GM21367 (cell line): ENCODE measurements around the gene IL31RA.
"Not testable (repeated sequence)": the region's sequence is repeated elsewhere in the genome, so short reads cannot be mapped to it uniquely, and the experiment has no call there.

Experiments
- ATAC-seq: cut with Tn5 transposase; IDR thresholded peaks from one replicate; pipeline ENCODE4 v1.9.1; 2021; ENCODE audit not compliant: unreplicated experiment

Gene IL31RA

DNA sequence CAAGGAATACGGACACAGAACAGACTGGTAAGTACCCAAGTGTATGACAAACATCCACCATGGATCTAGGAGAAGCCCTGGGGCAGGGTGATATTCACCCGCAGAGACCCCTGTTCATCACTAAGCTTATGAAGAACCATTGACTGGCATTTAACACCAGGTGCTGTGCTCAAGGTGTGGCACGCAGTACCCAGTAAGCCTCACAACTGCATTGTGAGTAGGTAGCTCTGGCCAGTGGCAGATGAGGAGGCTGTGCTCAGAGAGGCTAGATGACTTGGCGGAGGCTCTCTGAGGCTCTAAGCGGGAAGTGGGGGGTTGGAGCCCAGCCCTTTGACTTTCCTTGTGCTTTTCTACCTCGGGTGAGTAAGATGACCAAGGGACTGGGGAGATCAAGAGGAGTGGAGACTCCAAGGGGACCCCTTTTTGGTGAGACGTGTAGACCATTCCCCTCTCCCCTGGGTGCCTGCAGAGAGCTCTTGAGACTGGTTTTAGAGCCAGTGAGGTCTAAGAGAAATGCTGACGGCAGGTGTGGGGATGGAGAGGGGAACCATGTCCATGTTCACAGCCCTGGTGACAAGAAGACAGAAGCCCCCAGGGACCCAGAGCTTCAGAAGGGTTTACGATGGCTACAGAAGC lies 72.8 kb downstream of the IL31RA start:
- no peak for ATAC-seq

DNA sequence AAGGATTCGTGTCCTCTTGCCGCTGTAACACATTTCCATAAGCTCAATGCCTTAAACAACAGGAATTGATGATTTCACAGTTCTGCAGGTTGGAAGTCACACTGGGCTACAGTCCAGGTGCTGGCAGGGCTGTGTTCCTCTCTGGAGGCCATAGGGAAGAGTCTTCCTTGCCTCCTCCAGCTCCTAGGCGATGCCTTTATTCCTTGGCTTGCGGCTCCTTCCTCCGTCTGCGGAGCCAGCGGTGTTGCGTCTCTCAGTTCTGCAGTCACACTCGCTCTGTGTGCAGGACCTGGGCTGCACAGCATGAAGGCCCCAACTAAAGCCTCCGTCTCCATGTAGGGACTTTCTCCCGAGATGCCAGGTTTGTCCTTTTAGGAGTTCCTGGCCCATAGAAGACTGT lies 73.6 kb downstream of the IL31RA start:
- ATAC-seq = no peak

DNA sequence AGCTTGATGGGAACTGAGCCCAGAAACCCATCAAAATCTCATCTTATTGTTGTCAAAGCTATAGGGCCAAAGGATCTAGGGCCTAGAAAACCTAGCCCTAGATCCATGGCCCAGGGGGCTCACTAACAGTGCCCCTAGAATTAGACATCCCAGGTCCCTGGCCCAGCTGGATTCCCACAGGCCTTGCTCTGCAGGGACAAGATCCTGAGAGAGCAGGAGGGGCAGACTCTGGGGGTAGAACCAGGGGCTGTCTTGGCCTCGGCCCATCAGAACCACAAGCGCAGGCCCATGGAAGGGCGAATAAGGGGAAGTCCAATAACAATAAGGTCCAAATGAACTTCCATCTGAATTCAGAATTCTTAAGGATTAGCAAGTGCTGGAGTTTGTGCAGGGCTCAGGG lies 74.0 kb downstream of the IL31RA start:
- no peak for ATAC-seq

DNA sequence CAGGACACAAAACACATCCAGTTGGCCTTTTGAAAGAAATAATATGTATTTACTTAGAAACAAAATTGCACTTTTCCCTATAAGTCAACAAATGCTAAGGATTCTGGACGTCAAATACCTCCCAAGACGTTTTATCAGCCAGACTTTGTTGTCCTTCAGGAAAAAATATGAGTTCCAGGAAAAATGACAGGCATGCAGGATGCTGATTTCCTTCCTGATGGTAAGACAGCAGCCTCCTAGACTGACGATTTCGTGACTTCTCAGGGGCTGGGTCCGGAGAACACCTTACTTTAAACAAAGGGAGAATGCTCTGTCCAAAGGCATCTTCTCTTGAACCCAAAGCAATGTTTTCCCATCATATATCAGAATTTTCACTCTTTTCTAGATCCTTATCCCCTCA lies 74.6 kb downstream of the IL31RA start:
- ATAC-seq = no peak

DNA sequence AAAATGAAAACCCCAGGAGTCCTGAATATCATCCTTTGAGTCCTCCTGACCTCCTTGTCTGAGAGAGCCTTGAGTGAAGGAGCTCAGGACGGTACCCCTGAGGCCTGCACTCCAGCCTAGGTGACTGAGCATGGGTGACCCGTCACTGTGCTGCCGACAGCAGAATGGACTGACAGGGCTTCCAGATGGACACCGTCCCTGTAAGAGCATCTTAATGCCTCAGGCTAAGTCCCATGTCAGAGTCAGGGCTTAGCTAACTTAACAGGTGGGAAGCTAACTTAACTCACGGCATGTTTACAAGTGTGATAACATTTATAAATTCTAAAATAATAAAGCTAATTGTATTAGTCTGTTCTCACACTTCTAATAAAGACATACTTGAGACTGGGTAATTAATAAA lies 75.3 kb downstream of the IL31RA start:
- ATAC-seq = no peak

DNA sequence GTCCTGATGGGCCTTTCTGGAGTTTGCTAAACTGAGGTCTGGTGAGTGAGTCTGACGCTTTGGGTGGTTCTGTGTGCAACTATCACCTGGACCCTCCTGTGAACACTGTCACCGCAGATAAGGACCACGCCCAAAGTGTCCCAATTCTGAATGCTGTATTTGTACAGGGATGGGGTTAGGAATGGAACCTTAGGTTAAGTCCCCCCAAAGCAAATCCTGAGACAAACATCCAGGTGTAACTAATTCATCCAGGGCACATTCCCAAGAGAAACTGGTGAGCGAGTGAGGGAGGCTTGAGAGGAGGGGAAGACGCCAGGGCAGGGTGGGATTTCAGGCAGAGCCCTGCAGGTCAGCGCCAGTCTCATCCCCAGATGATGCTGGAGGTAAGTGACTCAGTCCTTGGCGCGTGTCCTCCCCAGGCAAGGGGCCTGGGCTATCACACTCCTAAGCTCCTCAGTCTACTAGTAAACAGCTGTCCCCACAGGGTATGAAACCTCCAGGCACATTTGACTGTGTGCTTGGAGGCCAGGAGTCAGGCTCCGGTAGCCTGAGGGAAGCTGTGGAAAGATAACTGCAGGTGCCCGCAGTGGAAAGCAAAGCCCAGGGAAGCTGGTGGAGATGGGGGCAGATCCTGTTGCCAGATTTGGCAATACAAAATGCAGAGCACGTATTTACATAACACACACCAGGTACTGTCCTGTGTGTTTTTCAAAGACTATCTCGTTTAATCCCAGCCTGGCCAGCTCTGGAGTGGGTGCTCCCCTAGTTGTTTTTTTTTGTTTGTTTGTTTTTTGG lies 76.9 kb downstream of the IL31RA start:
- ATAC-seq = no peak

DNA sequence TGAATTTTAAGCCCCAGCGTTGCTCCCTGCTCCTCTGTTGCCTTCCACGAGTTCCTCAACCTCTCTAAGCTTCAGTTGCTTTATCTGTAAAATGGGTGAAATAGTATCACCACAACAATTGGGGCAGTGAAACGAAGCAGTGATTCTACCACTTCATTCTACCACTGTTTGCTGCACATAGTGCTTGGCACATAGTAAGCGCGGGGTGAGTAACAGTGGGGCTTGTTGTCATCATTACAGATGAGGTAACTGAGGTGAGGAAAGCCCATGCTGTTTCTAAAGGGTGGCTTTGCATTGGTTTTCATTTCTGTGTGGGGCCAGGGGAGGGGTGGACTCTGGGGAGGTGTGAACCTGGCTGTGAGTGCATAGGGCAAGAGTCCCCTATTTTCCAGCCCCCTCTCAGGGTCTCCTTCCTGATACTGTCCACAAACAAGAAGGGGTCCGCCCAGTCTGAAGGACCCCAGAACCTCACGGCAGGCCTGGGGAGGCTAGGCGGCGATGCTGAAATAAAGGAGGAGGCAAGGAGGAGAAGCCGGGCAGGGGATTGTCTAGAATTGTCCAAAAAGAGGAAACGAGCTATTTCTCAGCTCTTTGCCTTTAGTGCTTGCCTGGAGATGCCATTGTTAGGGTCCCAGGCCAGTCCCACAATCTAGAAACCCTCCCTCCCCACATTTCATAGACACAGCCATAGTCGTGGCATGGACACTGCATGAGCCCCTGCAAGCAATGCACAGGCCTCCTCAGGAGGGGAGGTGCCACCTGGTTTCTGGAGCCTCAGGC lies 78.1 kb downstream of the IL31RA start:
- no peak for ATAC-seq

DNA sequence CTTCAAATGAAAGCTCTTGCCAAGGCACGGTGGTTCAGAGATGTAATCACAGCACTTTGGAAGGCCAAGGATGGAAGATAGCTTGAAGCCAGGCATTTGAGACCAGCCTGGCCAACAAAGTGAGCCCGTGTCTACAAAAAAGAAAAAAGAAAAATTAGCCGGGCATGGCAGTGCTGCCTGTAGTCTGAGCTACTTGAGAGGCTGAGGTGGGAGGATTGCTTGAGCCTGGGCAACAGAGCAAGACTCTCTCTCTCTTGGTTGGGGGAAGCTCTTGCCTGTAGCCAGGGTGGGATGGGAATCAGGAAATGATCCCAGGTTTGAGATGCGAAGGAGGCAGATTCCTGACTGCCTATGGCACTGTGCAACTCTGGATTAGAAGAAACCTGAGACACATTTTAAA lies 81.5 kb downstream of the IL31RA start:
- no peak for ATAC-seq

DNA sequence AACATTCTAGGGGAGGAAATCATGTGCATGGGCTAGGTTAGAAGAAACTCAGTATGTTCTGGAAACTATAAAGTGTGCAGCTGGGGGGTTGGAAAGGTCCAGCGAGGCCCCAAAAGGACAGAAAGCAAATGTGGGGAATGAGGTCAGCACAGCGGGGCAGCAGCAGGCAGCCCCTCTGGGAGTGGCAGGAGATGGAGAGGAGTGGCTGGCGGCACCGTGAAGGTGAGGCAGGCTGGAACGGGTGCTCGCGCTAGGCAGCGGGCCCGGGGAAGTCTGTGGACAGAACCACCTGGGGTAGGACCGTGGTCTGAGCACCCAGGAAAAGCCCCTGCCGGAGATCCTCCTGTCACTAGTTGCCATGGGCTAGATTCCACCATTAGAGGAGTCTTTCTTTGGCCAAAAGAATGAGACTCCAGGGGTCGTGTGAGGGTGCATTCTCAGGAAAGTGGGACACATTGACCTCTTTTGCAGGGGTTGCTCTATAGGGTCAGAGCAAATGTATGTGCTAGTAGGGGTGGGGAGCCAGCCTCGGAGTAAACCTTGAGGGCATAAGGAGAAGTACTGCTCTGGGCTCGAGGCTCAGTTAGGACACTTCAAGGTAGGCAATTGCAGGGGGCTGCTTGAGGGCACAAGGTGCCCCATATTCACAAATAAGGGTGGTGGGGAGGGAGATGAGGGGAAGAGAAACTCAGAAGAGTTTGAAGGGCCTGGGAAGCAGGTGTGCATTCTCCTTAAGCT lies 82.4 kb downstream of the IL31RA start:
- ATAC-seq = no peak

DNA sequence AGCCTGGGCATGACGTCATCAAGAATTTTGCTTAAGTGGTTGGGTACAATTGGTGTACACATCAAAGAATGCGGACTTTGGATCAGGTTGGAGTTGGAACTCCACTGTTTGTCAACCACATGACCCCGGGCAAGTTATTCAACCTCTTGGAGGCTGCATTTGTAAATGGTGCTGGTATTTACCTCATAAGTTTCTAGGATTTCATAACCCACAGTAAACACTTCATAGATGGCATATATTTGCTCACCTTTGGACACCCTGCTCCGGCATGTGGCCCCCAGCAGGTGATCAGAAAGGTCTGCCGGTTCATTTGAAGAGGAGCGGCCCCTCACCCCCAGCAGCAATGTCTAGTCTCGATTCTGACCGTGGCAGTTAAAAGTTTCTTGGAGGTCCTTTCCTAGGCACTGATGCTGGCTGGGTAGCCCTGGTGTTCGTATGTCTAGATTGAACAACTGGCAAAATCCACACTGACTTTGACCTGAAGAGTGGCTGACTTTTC lies 83.0 kb downstream of the IL31RA start:
- ATAC-seq = no peak

DNA sequence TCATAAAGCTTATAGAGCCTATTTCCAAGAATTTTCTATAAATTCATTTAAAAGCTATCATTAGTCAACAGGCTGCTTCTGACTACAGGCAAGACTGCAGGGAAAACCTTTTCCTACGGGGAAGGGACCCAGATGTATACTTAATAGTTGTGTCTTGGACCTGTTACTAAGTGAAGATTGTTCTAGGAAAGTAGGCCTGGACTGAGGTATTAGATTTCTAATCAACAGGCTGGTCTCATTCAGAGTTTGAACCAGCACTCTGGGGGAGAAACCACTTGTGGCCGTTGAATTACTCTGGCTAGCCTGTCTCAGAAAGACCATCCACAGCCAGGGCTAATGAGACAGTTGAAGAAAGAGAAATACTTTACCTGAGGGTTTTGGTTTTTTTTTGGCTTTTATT lies 83.6 kb downstream of the IL31RA start:
- no peak for ATAC-seq

DNA sequence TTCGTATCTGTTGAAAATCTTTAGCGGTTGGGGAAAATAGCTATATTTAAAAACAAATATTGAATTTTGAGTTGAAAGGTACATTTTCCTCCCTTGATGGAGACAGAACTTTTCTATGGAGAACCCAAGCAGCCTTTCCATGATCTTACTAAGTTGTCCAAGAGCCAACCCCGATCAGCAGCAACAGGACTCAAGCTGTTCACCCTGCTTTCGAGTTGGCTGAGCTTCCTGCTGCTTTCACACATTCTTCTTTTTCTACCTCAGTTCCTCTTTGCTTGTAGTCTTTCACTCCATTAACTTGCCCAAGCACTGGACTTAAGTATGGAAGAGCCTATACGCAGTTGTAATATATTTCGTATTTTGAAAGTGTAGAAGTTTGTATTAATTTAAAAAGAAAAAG lies 84.2 kb downstream of the IL31RA start:
- ATAC-seq = no peak

DNA sequence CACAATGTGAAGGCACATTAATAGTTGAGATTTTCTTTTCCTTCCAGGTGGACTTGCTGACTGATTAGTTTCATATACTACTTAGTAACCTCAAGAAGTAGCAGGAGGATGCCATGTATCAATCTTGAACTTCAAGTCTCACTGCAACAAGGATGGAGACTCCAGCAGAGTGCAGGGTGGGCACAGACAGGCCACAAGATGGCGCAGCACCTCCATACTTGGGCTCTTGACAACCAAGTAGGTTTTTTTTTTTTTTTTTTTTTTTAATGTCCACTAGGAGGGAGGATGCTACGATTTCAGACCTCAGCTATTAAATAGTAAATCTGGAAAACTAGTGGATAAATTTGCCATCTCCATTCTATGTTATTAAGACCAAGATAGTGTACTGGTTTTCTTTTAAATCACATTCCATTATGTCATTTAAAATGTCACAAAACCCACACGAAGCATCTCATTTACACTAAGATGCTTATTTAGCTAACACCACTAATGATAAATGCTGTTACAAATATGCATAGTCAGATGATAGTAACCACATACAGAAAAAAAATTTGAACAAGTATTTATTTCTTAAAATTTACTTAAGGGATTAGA lies 85.0 kb downstream of the IL31RA start:
- no peak for ATAC-seq

DNA sequence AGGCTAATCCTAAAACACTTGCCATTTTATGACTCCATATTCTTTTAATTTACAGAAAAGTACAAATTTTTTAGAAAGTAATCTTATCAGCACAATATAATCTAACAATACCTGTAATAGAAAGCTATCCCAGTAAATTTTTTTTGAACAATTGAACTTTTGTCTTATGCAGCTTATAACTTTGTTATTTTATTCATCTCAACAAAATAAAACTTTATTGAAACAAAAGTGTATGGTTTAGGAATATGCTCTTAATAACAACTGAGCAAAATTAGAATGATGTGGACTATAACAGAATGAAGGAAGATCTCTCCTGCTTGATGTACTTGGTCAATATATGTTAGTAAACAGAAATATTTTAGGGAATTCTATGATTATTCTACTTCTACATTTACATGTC lies 86.4 kb downstream of the IL31RA start:
- not testable (repeated sequence) for ATAC-seq

DNA sequence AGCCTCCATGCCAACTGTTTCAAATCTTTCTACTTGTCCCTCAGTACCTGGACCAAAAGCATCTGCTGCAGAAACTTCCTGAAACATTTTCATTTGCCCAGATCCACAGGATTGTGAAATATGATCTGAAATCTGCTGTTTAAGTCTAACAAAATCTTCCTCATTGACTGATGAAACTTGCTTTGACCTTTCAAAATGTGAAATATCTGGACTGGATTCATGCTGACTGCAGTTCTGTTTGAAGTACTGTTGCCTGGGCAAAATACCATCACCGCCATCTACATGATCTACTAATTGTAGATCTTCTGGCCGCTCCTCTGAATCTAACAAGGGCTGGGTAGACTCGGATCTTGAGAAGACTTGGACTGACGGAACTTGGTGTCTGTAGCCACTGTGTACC lies 90.0 kb downstream of the IL31RA start:
- not testable (repeated sequence) for ATAC-seq

DNA sequence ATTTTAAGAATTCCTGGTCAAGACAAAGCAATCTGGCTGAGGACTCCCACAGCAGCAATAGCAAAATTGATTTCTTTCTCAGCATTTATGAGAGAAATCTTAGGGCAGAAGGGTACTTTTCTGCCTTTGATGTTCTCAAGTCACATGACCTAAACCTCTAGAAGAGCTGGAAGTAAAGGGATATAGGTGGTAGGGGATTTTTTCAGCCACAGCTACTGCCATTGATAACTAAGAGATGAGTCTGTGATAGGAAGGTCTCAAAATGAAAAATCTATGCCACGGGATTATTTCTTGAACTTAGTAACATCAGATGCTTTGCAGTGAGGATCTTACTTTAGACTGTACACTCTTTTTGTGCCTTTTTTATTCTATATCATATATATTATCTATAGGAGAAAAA lies 108.1 kb downstream of the IL31RA start:
- no peak for ATAC-seq

DNA sequence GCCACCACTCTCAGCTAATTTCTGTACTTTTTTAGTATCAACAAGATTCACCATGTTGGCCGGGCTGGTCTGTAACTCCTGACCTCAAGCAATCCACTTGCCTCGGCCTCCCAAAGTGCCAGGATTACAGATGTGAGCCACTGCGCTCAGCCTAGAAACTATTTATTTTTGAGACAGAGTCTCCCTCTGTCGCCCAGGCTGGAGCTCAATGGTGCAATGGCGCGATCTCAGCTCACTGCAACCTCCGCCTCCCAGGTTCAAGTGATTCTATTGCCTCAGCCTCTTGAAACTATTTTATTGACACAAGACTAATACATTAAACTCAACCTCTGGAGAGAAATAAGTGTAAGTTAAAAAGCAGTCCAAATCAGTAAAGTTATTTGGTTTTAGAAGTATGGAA lies 109.6 kb downstream of the IL31RA start:
- ATAC-seq = no peak

DNA sequence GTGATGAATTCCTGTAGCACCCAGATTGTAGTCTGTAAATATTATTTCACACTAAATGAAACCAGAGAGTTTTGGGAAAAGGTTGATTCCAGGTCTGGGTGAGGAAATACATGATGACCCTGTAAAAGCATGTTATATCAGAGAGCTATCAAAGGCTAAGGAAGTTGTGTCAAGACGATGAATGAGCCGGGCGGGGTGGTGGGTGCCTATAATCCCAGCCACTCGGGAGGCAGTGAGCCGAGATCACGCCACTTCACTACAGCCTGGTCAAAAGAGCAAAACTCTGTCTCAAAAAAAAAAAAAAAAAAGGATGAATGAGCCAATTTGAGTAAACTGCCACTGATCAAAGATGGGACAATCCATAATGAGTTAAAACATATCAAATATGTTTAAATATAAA lies 114.4 kb downstream of the IL31RA start:
- no peak for ATAC-seq

DNA sequence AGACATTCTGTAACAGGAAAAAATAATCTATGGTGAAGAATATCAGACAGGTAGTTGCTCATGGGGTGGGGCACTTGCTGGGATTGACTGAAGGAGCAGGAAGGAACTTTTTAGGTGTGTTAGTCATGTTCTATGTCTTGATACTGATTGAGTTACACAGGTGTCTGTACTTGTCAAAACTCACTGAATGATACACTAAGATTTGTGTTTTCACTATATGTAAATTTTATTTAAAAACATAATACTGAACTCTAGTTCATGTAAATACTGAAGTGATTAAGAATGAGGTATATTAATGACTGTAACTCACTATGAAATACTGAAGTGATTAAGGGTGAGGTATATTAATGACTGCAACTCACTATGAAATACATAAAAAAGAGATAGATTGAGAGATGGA lies 115.1 kb downstream of the IL31RA start:
- no peak for ATAC-seq

DNA sequence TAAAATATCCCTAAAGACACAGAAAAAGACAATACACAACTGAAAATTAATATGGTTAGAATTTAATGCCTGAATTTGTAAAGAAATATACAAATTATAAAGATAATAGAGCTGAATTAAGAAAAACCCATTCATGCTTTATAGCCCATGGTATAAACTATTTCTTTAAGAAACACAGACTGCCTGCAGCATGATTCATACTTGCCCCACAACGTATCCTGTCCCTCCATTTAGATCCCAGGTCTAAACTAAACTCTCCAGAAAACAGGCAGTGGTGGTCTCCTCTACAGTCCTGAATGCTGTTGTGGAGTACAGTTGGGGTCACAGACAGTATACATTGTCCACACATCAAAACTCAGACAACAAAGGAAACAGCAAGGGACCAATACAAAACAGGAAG lies 118.8 kb downstream of the IL31RA start:
- no peak for ATAC-seq
